ENCODE results near the gene TMEM131. TPM values are rescaled to one million over a fixed set of nuclear protein-coding genes. Genes with fewer than 3 reads are reported as not detected.

Gene TMEM131
- total and polyA plus RNA-seq, 2 experiments from 2014 or later = 9.2 to 22.7 TPM

DNA sequence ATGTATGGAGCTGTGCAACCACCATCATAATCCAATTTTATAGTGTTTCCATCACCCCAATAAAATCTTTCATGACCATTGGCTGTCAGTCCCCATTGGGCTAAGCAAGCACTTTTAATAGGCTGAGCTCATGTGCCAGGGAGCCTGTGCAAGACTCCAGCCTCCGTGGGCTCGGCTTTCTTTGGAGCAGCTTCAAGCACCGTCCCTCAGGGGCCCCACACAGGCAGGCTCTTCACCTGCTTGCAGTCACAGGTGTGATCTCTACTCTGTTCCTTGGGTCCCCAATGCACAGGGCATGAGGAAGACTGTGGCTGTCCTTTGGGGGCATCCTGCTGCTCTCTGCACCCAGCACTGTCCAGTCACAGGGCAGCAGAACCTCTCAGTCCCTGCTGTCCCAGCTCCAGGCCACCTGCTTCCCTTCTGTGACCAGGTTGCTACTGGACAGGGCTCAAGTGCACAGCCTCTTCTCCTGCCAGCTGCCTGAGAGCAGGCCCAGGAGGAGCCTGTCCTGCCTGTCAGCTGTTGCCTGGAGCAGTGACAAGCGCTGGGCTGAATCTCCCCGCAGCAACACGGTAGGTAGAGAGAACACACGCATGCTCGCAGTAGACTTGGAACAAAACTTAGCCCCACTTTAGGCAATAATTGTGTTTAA, 40.7 kb upstream of the TMEM131 start (continued):
- TF ChIP-seq, protein P1, sequence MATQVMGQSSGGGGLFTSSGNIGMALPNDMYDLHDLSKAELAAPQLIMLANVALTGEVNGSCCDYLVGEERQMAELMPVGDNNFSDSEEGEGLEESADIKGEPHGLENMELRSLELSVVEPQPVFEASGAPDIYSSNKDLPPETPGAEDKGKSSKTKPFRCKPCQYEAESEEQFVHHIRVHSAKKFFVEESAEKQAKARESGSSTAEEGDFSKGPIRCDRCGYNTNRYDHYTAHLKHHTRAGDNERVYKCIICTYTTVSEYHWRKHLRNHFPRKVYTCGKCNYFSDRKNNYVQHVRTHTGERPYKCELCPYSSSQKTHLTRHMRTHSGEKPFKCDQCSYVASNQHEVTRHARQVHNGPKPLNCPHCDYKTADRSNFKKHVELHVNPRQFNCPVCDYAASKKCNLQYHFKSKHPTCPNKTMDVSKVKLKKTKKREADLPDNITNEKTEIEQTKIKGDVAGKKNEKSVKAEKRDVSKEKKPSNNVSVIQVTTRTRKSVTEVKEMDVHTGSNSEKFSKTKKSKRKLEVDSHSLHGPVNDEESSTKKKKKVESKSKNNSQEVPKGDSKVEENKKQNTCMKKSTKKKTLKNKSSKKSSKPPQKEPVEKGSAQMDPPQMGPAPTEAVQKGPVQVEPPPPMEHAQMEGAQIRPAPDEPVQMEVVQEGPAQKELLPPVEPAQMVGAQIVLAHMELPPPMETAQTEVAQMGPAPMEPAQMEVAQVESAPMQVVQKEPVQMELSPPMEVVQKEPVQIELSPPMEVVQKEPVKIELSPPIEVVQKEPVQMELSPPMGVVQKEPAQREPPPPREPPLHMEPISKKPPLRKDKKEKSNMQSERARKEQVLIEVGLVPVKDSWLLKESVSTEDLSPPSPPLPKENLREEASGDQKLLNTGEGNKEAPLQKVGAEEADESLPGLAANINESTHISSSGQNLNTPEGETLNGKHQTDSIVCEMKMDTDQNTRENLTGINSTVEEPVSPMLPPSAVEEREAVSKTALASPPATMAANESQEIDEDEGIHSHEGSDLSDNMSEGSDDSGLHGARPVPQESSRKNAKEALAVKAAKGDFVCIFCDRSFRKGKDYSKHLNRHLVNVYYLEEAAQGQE (IDR thresholded peaks at IDR 0.05; ENCODE audit: unreplicated experiment) = no peak
- no peak for TF ChIP-seq EZH2 (IDR thresholded peaks at IDR 0.05; ENCODE audit: low read depth, unreplicated experiment)

DNA sequence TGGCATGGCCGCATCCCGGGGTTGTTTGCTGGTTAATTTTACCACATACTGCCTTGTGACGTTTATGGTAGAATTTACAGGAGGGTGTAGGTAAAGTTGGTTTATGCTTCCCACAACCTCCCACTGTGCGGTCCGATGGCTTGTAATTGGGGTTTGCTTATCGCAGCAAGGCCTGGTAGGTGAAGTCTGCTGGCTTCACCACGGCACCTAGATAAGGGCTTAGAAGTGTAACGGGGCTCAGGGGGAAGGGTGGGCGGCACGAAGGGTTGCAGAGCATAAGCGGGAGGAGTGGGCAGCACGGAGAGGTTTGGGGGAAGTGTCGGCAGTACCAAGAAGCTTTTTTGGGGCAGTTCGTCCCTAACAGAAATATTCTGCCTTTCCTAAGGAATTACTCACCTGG, 39.0 kb upstream of the TMEM131 start:
- Mint-ChIP-seq H3K4me3 (no peak overlapping the region), H3K27ac (peak overlapping the region; percentile 67; the same call in 1 of the 2 replicates), H3K36me3 (ENCODE audit: low read depth) (no peaks in the 10 kb centered on the region), H3K9me3 (0 out of 3 replicates have a peak, but pooled peaks cover 2% of the 10 kb centered on the region), H3K27me3 (ENCODE audit: insufficient read depth, low read depth, poor library complexity) (peaks cover 8% of the 10 kb centered on the region), H3K4me1 (peaks cover 25% of the 10 kb centered on the region)
- TF ChIP-seq STAT1 (IDR thresholded peaks at IDR 0.05; ENCODE audit: unreplicated experiment) = no peak
- TF ChIP-seq EZH2 (IDR thresholded peaks at IDR 0.05; ENCODE audit: low read depth, unreplicated experiment) = no peak
- TF ChIP-seq NANOG (IDR thresholded peaks at IDR 0.05; ENCODE audit: borderline replicate concordance) = no peak
- no peak for TF ChIP-seq EZH2phosphoT487 (IDR thresholded peaks at IDR 0.05; ENCODE audit: unreplicated experiment)
- Histone ChIP-seq H2AFZ (peak overlapping the region; percentile 78; the same call in 1 of the 2 replicates), H3K4me3 (no peak overlapping the region), H3K4me1 (ENCODE audit: insufficient read depth) (no peaks in the 10 kb centered on the region; the same call in 1 of the 2 replicates), H3K36me3 (ENCODE audit: insufficient read depth) (no peaks in the 10 kb centered on the region), H3K27ac (ENCODE audit: low read depth) (no peak overlapping the region), H3K79me2 (replicated peaks; ENCODE audit: insufficient read depth) (no peaks in the 10 kb centered on the region), H3K9me2 (ENCODE audit: insufficient read depth) (no peaks in the 10 kb centered on the region), H3F3A (replicated peaks; ENCODE audit: low read depth) (no peaks in the 10 kb centered on the region), H4K20me1 (replicated peaks; ENCODE audit: insufficient read depth) (no peaks in the 10 kb centered on the region), H3K4me2 (no peak overlapping the region), H3K27me3 (ENCODE audit: insufficient read depth) (no peaks in the 10 kb centered on the region)
- DNase-seq (ENCODE audit: low spot score) (peak; percentile 18), ATAC-seq (peak; percentile 69)

DNA sequence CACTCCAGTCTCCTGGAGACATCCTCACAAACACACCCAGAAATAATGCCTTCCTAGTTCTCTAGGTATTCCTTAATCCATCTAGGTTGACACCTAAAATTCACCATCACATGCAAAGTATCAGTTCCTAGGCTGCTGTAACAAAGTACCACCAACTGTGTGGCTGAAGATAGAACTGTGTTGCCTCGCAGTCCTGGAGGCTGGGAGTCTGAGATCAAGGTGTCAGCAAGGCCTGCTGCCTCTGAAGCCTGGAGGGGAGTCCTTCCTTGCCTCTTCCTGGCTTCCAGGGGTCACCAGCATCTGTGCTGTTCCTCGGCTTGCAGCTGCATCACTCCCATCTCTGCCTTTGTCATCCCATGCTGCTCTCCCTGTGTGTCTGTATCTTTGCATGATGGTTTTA, 36.3 kb upstream of the TMEM131 start:
- no peak overlapping the region for H3K27ac Mint-ChIP-seq
- peaks cover 23% of the 10 kb centered on the region for H3K4me1 Mint-ChIP-seq
- Histone ChIP-seq H4K20me1 (replicated peaks; ENCODE audit: insufficient read depth) (no peaks in the 10 kb centered on the region), H3K27ac (ENCODE audit: low read depth) (no peak overlapping the region), H3K27me3 (ENCODE audit: insufficient read depth) (no peaks in the 10 kb centered on the region), H3F3A (replicated peaks; ENCODE audit: low read depth) (no peaks in the 10 kb centered on the region), H3K9me2 (ENCODE audit: insufficient read depth) (no peaks in the 10 kb centered on the region), H3K4me1 (ENCODE audit: insufficient read depth) (peaks cover 5% of the 10 kb centered on the region; the same call in 1 of the 2 replicates), H3K4me3 (no peak overlapping the region), H3K79me2 (replicated peaks; ENCODE audit: insufficient read depth) (no peaks in the 10 kb centered on the region), H3K36me3 (ENCODE audit: insufficient read depth) (no peaks in the 10 kb centered on the region), H3K4me2 (no peak overlapping the region), H2AFZ (no peak overlapping the region)
- TF ChIP-seq, protein P2, sequence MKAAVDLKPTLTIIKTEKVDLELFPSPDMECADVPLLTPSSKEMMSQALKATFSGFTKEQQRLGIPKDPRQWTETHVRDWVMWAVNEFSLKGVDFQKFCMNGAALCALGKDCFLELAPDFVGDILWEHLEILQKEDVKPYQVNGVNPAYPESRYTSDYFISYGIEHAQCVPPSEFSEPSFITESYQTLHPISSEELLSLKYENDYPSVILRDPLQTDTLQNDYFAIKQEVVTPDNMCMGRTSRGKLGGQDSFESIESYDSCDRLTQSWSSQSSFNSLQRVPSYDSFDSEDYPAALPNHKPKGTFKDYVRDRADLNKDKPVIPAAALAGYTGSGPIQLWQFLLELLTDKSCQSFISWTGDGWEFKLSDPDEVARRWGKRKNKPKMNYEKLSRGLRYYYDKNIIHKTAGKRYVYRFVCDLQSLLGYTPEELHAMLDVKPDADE (IDR thresholded peaks at IDR 0.05) = no peak
- TF ChIP-seq POLR2AphosphoS5 (IDR thresholded peaks at IDR 0.05; ENCODE audit: low read depth) (no peak), ZNF114 (CRISPR knock-in tag; IDR thresholded peaks at IDR 0.05) (no peak), EZH2phosphoT487 (IDR thresholded peaks at IDR 0.05; ENCODE audit: unreplicated experiment) (no peak)
- no peak overlapping the region for H3K4me3 Mint-ChIP-seq
- no peaks in the 10 kb centered on the region for H3K36me3 Mint-ChIP-seq (ENCODE audit: low read depth)
- no peak for ATAC-seq
- no peaks in the 10 kb centered on the region for H3K9me3 Mint-ChIP-seq
- peaks cover 7% of the 10 kb centered on the region for H3K27me3 Mint-ChIP-seq (ENCODE audit: insufficient read depth, low read depth, poor library complexity)
- DNase-seq (ENCODE audit: low spot score) = no peak
